HepG2 (cell line): ENCODE measurements around the gene AHCYL2. TPM values are rescaled to one million over a fixed set of nuclear protein-coding genes. Genes with fewer than 3 reads are reported as not detected.

Source experiments
- ATAC-seq: fragments of 200-7000 bp; cut with Tn5 transposase; 3 replicates; pipeline ENCODE4 v1.9.1; 2020; ENCODE audit warnings: mild to moderate bottlenecking, moderate library complexity
- BruUV-seq: library from RNA; stranded (reverse); fragments of 400-500 nt; replicated peaks from 2 replicates; lab custom pipeline; 2021; lab: Mats Ljungman, UMichigan
- CTCF ChIA-PET: fragments of 300-600 bp; formaldehyde crosslinking; extraction: SDS; loops from one replicate; lab custom pipeline; 2021; ENCODE audit warnings: low total read pairs, inconsistent platforms, low intra/inter-chr PET ratio; lab: Yijun Ruan, JAX
- POLR2A ChIA-PET: fragments of 350-600 bp; sonication (Branson Sonifier 250); formaldehyde crosslinking; loops from one replicate; lab custom pipeline; 2020; ENCODE audit warnings: antibody characterized with exemption, inconsistent platforms; lab: Yijun Ruan, JAX
- DNase-seq: peaks from one replicate; pipeline ENCODE4 v3.0.0-alpha.2; 2015; ENCODE audit warnings: low spot score
- FAIRE-seq: peaks from 3 replicates; lab custom pipeline; 2011; peaks lifted over from hg19 to GRCh38; lab: Jason Lieb, UNC
- H2AFZ ChIP-seq: one replicate; pipeline ENCODE4 v1.6.1; 2011; ENCODE audit warnings: low read length, inconsistent platforms
- H3K27ac ChIP-seq: fragments of 300-600 bp; 3 replicates; pipeline ENCODE4 v1.8.0; 2011; ENCODE audit warnings: mixed run types, mild to moderate bottlenecking, mixed read lengths, low read length, inconsistent platforms; ENCODE audit not compliant: insufficient read depth; ENCODE audit errors: extremely low read length
- H3K27me3 ChIP-seq, 2 experiments: fragments of 200-600 bp in 1 of 2; 2 replicates in 1 of 2; 3 replicates in 1 of 2; pipeline versions ENCODE4 v1.6.0 to v1.8.0; 2011; ENCODE audit warnings: low read length in 2 of 2, mild to moderate bottlenecking in 2 of 2, moderate library complexity in 2 of 2, inconsistent platforms in 1 of 2; ENCODE audit not compliant: insufficient read depth in 2 of 2, control insufficient read depth in 1 of 2
- H3K36me3 ChIP-seq, 2 experiments: fragments of 200-600 bp in 1 of 2; replicated peaks in 1 of 2; 2 replicates in 1 of 2; 3 replicates in 1 of 2; pipeline versions ENCODE4 v1.5.1 to v1.8.0; 2011; ENCODE audit warnings: low read length in 2 of 2, inconsistent platforms in 1 of 2; ENCODE audit not compliant: insufficient read depth in 2 of 2, control insufficient read depth in 1 of 2
- H3K4me1 ChIP-seq: 2 replicates; pipeline ENCODE4 v1.5.1; 2012; ENCODE audit warnings: low read length, inconsistent platforms; ENCODE audit not compliant: insufficient read depth
- H3K4me2 ChIP-seq: 2 replicates; pipeline ENCODE4 v1.6.0; 2011; ENCODE audit warnings: low read depth, low read length, inconsistent platforms
- H3K4me3 ChIP-seq, 3 experiments: fragments of 200-600 bp in 1 of 3; sonication (generic), shearing (Covaris generic) in 1 of 3; replicated peaks in 1 of 3; 2 replicates each; pipeline ENCODE4 v1.5.1; 2011 to 2016; ENCODE audit warnings: low read length in 3 of 3, inconsistent platforms in 2 of 3, low read depth in 2 of 3, mild to moderate bottlenecking in 2 of 3, control low read depth in 1 of 3, mixed read lengths in 1 of 3; ENCODE audit not compliant: insufficient read depth in 1 of 3
- H3K79me2 ChIP-seq: one replicate; pipeline ENCODE4 v1.6.1; 2011; ENCODE audit warnings: low read length, inconsistent platforms; ENCODE audit not compliant: insufficient read depth
- H3K9ac ChIP-seq: 2 replicates; pipeline ENCODE4 v1.6.0; 2011; ENCODE audit warnings: mild to moderate bottlenecking, low read depth, low read length, inconsistent platforms; ENCODE audit not compliant: insufficient read depth
- H3K9me3 ChIP-seq: 2 replicates; pipeline ENCODE4 v1.5.1; 2012; ENCODE audit warnings: mild to moderate bottlenecking, low read length
- H4K20me1 ChIP-seq: 2 replicates; pipeline ENCODE4 v1.6.0; 2011; ENCODE audit warnings: inconsistent platforms, mild to moderate bottlenecking, low read length, moderate library complexity; ENCODE audit not compliant: insufficient read depth
- DPF2 ChIP-seq: sonication (generic); formaldehyde crosslinking; IDR thresholded peaks from 2 replicates; pipeline ENCODE4 v1.4.0; 2020; ENCODE audit warnings: mild to moderate bottlenecking, low read depth, missing genetic modification reagents, borderline replicate concordance
- HCFC1 ChIP-seq: fragments of 150-350 bp; IDR thresholded peaks from 2 replicates; pipeline ENCODE4 v1.6.1; 2014; ENCODE audit warnings: low read depth, low read length
- JDP2 ChIP-seq: sonication (generic); formaldehyde crosslinking; IDR thresholded peaks from 2 replicates; pipeline ENCODE4 v1.8.1; 2022; ENCODE audit warnings: missing genetic modification reagents, borderline replicate concordance
- JUN ChIP-seq: sonication (generic); formaldehyde crosslinking; IDR thresholded peaks from 2 replicates; pipeline ENCODE4 v1.4.0; 2020; ENCODE audit warnings: mild to moderate bottlenecking, missing genetic modification reagents
- NCOA1 ChIP-seq: sonication (generic); formaldehyde crosslinking; IDR thresholded peaks from 2 replicates; pipeline ENCODE4 v1.9.0; 2021; ENCODE audit warnings: missing genetic modification reagents
- ZEB1 ChIP-seq: IDR thresholded peaks from 2 replicates; pipeline ENCODE4 v1.6.1; 2012; ENCODE audit warnings: mild to moderate bottlenecking, low read depth, inconsistent platforms; ENCODE audit not compliant: insufficient replicate concordance
- ZMAT3 ChIP-seq: sonication (generic); formaldehyde crosslinking; conservative IDR thresholded peaks from 2 replicates; pipeline ENCODE4 v1.7.0; 2021; ENCODE audit warnings: missing genetic modification reagents
- ZNF383 ChIP-seq: sonication (generic); formaldehyde crosslinking; IDR thresholded peaks from 2 replicates; pipeline ENCODE4 v1.4.0; 2020; ENCODE audit warnings: missing genetic modification reagents, mild to moderate bottlenecking, borderline replicate concordance
- ZNF510 ChIP-seq: sonication (generic); formaldehyde crosslinking; IDR thresholded peaks from 2 replicates; pipeline ENCODE4 v1.4.0; 2020; ENCODE audit warnings: low read depth, mild to moderate bottlenecking, missing genetic modification reagents
- WGBS: methylation state at CpG from one replicate; pipeline ENCODE4 v1.1.6; 2017; ENCODE audit warnings: low lambda C conversion rate; 5-methylcytosine and 5-hydroxymethylcytosine counted together
- in situ Hi-C: cut with HindIII; loops from 2 replicates; pipeline ENCODE4 v1.10.0; 2017; ENCODE audit warnings: low pct_unique_long_range_greater_than_20kb; ENCODE audit not compliant: extremely low pct_ligation_motif_present
- intact Hi-C: fragments of 100-400 bp; cut with micrococcal nuclease; formaldehyde crosslinking; loops from one replicate; pipeline ENCODE4 v1.10.0; 2022; ENCODE audit not compliant: unreplicated experiment
- polyA plus RNA-seq, 8 experiments: library from polyadenylated mRNA; depleted of rRNA in 3 of 8; stranded (reverse) in 7 of 8; unstranded in 1 of 8; fragments of >200 nt; fragmentation: Illumina TruSeq in 4 of 8; extraction: Trizol in 4 of 8; gene quantifications; 2 replicates each; pipeline versions ENCODE4 v1.2.1 to v1.2.3, GENCODE V29; 2011 to 2016; ENCODE audit warnings: low read depth in 4 of 8, missing spikeins in 1 of 8, mixed read lengths in 1 of 8; ENCODE audit not compliant: insufficient read depth in 1 of 8
- total RNA-seq, 5 experiments: library from RNA; depleted of rRNA; stranded (reverse); fragments of >200 nt; fragmentation: Illumina TruSeq; extraction: Trizol; gene quantifications; 2 replicates each; pipeline ENCODE4 v1.2.3, GENCODE V29; 2016; ENCODE audit warnings: low read depth in 1 of 5
- TF ChIP-seq, protein P1 (sequence below): IDR thresholded peaks from 2 replicates; pipeline ENCODE4 v1.6.1; 2016; ENCODE audit warnings: mild to moderate bottlenecking

Gene AHCYL2
- total and polyA plus RNA-seq, 2 of the 13 experiments (the other 11 are each of a cell fraction or from before 2014, with no cell fraction given): 9.5 to 14.7 TPM

DNA sequence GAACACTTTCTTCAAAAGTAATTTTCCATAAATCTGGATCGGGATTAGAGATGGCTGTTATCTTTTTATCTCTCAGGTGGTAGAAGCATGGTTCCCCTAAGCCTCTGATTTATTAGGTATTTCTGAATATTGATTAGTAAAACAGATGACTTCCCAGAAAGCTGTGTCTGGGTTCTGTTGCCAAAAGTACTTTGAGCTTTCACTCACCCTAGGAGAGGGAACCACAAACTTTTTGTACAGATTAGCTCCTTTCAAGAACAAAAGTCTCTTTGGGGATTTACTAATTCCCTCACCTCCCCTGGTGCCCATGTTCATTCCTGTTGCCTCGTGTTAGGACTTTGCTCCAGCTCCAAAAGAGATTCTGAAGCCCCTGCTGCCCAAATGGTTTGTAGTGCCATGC lies 162.7 kb downstream of the AHCYL2 start:
- Histone ChIP-seq H3K27ac (no peak overlapping the region), H3K9ac (no peak overlapping the region), H3K9me3 (no peaks in the 10 kb centered on the region), H3K4me3 (no peak overlapping the region), H2AFZ (no peak overlapping the region), H3K27me3 (no peaks in the 10 kb centered on the region), H3K79me2 (no peaks in the 10 kb centered on the region), H3K4me2 (no peak overlapping the region), H4K20me1 (no peaks in the 10 kb centered on the region), H3K4me1 (peaks cover 12% of the 10 kb centered on the region), H3K36me3 (0 out of 5 replicates have a peak, but pooled peaks cover 0 to 3% of the 10 kb centered on the region in 2 experiments)
- intact Hi-C loops (no loop called here), in situ Hi-C loops (no loop called here)
- no peak for DNase-seq
- POLR2A ChIA-PET: no interaction called here
- no peak for ATAC-seq
- TF ChIP-seq HCFC1 (no peak), ZMAT3 (CRISPR knock-in tag) (no peak), NCOA1 (CRISPR knock-in tag) (no peak), JUN (no peak), DPF2 (no peak), JDP2 (no peak), ZNF383 (CRISPR knock-in tag) (no peak), ZEB1 (no peak), ZNF510 (CRISPR knock-in tag) (no peak)
- TF ChIP-seq, protein P1, sequence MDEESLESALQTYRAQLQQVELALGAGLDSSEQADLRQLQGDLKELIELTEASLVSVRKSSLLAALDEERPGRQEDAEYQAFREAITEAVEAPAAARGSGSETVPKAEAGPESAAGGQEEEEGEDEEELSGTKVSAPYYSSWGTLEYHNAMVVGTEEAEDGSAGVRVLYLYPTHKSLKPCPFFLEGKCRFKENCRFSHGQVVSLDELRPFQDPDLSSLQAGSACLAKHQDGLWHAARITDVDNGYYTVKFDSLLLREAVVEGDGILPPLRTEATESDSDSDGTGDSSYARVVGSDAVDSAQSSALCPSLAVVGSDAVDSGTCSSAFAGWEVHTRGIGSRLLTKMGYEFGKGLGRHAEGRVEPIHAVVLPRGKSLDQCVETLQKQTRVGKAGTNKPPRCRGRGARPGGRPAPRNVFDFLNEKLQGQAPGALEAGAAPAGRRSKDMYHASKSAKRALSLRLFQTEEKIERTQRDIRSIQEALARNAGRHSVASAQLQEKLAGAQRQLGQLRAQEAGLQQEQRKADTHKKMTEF (CRISPR knock-in tag): no peak
- CTCF ChIA-PET: no interaction called here
- no peak for FAIRE-seq
- BruUV-seq: no TSS peak
- 70% methylated on average over 2 of the region's 2 CpGs for WGBS
